Tibial nerve (tissue), 4 donors: ENCODE results near the gene DYNC1H1. TPM values are rescaled to one million over a fixed set of nuclear protein-coding genes. Genes with fewer than 3 reads are reported as not detected.
A peak's percentile ranks its signal among the peaks of the same experiment; 100 is the strongest.

ENCODE experiments used
- DNase-seq, 2 donors: peaks; one replicate each; pipeline ENCODE4 v3.0.0-alpha.2; 2019; ENCODE audit warnings: low spot score in 2 of 2
- H3K27ac ChIP-seq, 4 donors: fragments of 200-600 bp; sonication (generic) in 3 of 4; one replicate each; pipeline ENCODE4 v1.5.1; 2017 to 2019; ENCODE audit warnings: mild to moderate bottlenecking in 1 of 4
- H3K27me3 ChIP-seq, 2 donors: fragments of 200-600 bp; sonication (generic) in 1 of 2; one replicate each; pipeline versions ENCODE4 v1.5.1 to v1.6.0; 2017 to 2019
- H3K36me3 ChIP-seq, 3 donors: fragments of 200-600 bp; sonication (generic); one replicate each; pipeline ENCODE4 v1.5.1; 2018 to 2019
- H3K4me1 ChIP-seq, 4 donors: fragments of 200-600 bp; sonication (generic) in 3 of 4; one replicate each; pipeline ENCODE4 v1.5.1; 2017 to 2019
- H3K4me3 ChIP-seq, 4 donors: fragments of 200-600 bp; sonication (generic) in 3 of 4; one replicate each; pipeline ENCODE4 v1.5.1; 2017 to 2019; ENCODE audit warnings: mild to moderate bottlenecking in 1 of 4, moderate library complexity in 1 of 4
- H3K9me3 ChIP-seq, 4 donors: fragments of 200-600 bp; sonication (generic) in 3 of 4; one replicate each; pipeline ENCODE4 v1.5.1; 2017 to 2019
- CTCF ChIP-seq, 5 experiments: fragments of 200-600 bp in 3 of 5; fragments of 450-650 bp in 2 of 5; sonication (generic) in 3 of 5; IDR thresholded peaks; one replicate each; pipeline ENCODE4 v1.5.1; 2016 to 2019; ENCODE audit warnings: antibody characterized with exemption in 5 of 5, mild to moderate bottlenecking in 3 of 5, moderate library complexity in 2 of 5
- EP300 ChIP-seq, 2 donors: sonication (generic); formaldehyde crosslinking; IDR thresholded peaks; one replicate each; pipeline ENCODE4 v1.6.1; 2017; ENCODE audit warnings: antibody characterized with exemption in 2 of 2, mild to moderate bottlenecking in 1 of 2
- POLR2A ChIP-seq, 2 donors: fragments of 450-650 bp; IDR thresholded peaks; one replicate each; pipeline ENCODE4 v1.6.1; 2017; ENCODE audit warnings: antibody characterized with exemption in 2 of 2, mild to moderate bottlenecking in 2 of 2, moderate library complexity in 2 of 2
- WGBS, 2 donors: methylation state at CpG; one replicate each; pipeline ENCODE4 v1.1.5; 2018; 5-methylcytosine and 5-hydroxymethylcytosine counted together
- total RNA-seq, 4 donors: library from RNA; depleted of rRNA; stranded (reverse); fragments of >200 nt; gene quantifications; one replicate each; pipeline ENCODE4 v1.1.0, GENCODE V29; 2016

DYNC1H1 gene
- total RNA-seq, 4 donors from 2014 or later, result 506 to 690 (median 631) TPM

DNA sequence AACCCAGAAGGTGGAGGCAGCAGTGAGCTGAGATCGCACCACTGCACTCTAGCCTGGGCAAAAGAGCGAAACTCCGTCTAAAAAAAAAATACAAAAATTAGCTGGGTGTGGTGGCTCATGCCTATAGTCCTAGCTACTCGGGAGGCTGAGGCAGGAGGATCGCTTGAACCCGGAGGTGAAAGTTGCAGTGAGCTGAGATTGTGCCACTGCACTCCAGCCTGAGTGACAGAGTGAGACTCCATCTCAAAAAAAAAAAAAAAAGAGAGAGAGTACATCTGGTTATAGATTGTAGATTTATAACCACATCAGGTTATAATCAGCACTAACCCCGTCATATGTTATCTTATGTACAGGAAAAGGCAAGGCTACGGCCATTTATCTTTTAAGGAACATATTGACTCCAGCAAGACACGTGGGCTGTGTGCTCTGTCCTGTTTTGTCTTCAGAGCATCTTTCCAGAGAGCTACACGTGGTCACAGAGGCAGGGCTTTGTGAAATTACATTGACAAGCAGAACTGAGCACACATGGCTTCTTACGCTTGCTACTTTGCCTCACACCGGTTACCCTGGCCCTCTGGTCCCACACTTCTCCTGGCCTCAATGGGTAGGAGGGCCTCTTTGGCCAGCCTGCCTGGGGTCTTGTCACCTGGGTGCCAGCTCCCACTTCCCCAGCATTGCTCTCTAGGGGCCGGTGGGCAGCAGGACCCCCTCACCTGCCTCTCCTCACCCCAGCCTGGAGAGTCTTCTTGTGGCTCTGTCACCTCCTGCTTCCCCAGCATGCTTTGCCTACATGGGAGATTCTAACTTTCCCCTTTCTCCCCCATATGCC is 6.8 kb upstream of the DYNC1H1 start:
- TF ChIP-seq EP300 (IDR thresholded peaks at IDR 0.05), result no peak
- no peak for TF ChIP-seq POLR2A (IDR thresholded peaks at IDR 0.05)
- no peak for TF ChIP-seq CTCF (IDR thresholded peaks at IDR 0.05)
- no peak overlapping the region for H3K4me3 ChIP-seq
- 82 to 85% methylated on average over 13 of the region's 13 CpGs for WGBS, 2 donors
- peaks cover 0 to 7% (median 0%) of the 10 kb centered on the region in 3 donors for H3K36me3 ChIP-seq
- H3K27ac ChIP-seq, result no peak overlapping the region
- H3K27me3 ChIP-seq, result no peaks in the 10 kb centered on the region
- H3K4me1 ChIP-seq, result peaks cover 0 to 17% (median 0%) of the 10 kb centered on the region in 4 donors
- no peaks in the 10 kb centered on the region for H3K9me3 ChIP-seq
- DNase-seq, result no peak

DNA sequence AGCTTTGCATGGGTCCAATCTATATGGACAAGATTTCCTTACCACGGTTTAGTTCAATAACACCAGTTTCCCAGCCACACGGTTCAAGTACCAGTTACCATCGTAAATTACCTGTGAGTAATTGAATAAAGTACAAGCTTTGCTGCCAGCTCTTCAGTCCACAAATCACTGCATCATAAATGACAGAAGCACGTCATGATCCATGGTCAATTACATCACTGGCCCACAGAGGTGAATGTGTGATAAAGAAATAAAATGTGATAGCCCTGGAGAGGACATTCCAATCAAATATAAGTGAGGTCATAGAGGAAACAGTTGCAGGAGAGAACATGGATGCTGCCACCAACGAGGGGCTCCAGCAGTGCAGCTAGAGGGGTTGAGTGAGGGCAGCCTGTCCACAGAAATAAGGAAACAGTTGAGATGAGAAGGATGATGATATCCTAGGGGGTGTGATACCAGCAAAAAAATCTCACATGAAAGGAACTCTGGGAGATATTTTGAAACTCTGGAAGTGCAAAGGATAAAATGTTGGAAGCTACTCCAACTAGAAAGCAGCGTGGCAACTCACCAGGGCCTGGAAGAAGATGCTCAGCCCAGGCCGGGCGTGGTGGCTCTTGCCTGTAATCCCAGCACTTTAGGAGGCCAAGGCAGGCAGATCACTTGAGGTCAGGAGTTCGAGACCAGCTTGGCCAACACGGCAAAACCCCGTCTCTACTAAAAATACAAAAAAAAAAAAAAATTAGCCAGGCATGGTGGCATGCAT is 5.8 kb upstream of the DYNC1H1 start:
- Histone ChIP-seq H3K27ac (no peak overlapping the region), H3K4me1 (peaks cover 0 to 22% (median 0%) of the 10 kb centered on the region in 4 donors), H3K36me3 (peaks cover 0 to 7% (median 0%) of the 10 kb centered on the region in 3 donors), H3K27me3 (no peaks in the 10 kb centered on the region), H3K4me3 (no peak overlapping the region), H3K9me3 (no peaks in the 10 kb centered on the region)
- DNase-seq, result no peak
- no peak for TF ChIP-seq CTCF (IDR thresholded peaks at IDR 0.05)
- no peak for TF ChIP-seq EP300 (IDR thresholded peaks at IDR 0.05)
- TF ChIP-seq POLR2A (IDR thresholded peaks at IDR 0.05), result no peak
- WGBS, 2 donors, result 70 to 72% methylated on average over 11 of the region's 11 CpGs

DNA sequence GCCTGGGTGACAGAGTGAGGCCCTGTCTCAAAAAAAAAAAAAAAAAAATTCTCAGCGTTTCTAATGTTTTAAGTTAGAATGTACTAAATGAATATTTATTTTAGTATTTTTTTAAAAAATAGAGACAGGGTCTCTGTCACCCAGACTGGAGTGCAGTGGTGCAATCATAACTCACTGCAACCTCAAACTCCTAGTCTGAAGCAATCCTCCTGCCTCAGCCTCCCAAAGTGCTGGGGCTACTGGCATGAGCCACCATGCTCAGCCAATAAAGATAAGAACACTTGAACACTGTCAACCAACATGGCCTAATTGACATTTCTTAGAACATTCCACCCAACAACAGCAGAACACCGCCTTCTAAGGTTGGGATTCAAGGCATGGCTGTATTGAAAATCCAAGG is 5.1 kb upstream of the DYNC1H1 start:
- TF ChIP-seq CTCF (IDR thresholded peaks at IDR 0.05) (no peak), POLR2A (IDR thresholded peaks at IDR 0.05) (no peak), EP300 (IDR thresholded peaks at IDR 0.05) (no peak)
- DNase-seq, result no peak
- H3K36me3 ChIP-seq, result peaks cover 0 to 7% (median 0%) of the 10 kb centered on the region in 3 donors
- peaks cover 0 to 27% (median 0%) of the 10 kb centered on the region in 4 donors for H3K4me1 ChIP-seq
- H3K4me3 ChIP-seq, result no peak overlapping the region
- H3K9me3 ChIP-seq, result no peaks in the 10 kb centered on the region
- 75 to 80% methylated on average over 2 of the region's 2 CpGs for WGBS, 2 donors
- H3K27ac ChIP-seq, result no peak overlapping the region
- no peaks in the 10 kb centered on the region for H3K27me3 ChIP-seq

DNA sequence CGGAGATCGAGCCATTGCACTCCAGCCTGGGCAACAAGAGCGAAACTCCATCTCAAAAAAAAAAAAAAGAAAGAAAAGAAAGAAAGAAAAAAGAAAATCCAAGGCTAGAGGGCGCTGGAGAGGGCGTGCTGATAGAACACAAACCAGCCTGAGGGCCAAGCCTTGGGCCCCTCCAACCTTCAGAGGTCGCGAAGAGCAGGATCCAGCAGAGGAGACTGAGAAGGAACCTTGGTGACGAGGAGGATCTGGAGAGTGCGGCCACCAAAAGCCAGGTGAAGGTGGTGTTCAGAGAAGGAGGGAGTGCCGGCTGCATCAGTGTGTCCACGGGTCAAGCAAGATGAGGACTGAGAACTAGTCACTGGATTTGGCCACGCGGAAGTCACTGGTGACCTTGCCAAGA is 4.1 kb upstream of the DYNC1H1 start:
- WGBS, 2 donors, result 54 to 59% methylated on average over 13 of the region's 13 CpGs
- DNase-seq, result no peak

More for the DNA sequence above, 4.1 kb upstream of the DYNC1H1 start:
- no peak overlapping the region for H3K27ac ChIP-seq
- no peak for TF ChIP-seq EP300 (IDR thresholded peaks at IDR 0.05)
- TF ChIP-seq CTCF (IDR thresholded peaks at IDR 0.05), result peak in 1 of 5 experiments; percentile 27
- no peak for TF ChIP-seq POLR2A (IDR thresholded peaks at IDR 0.05)
- H3K36me3 ChIP-seq, result peaks cover 0 to 7% (median 0%) of the 10 kb centered on the region in 3 donors
- H3K27me3 ChIP-seq, result no peaks in the 10 kb centered on the region
- H3K4me1 ChIP-seq, result peaks cover 0 to 27% (median 0%) of the 10 kb centered on the region in 4 donors
- H3K9me3 ChIP-seq, result no peaks in the 10 kb centered on the region
- no peak overlapping the region for H3K4me3 ChIP-seq
